DMS153 treated with DMSO at 0.1 percent for 48 hours (cell line): ENCODE measurements around the gene CMA1.
"Not testable (repeated sequence)": the region's sequence is repeated elsewhere in the genome, so short reads cannot be mapped to it uniquely, and the experiment has no call there.

Source experiments
- DNase-seq: peaks from one replicate; lab custom pipeline; 2025; ENCODE audit not compliant: unreplicated experiment; lab: John Stamatoyannopoulos, UW

Gene CMA1

GRCh38 chr14:24470450-24470849 is 37.6 kb downstream of the CMA1 start:
- DNase-seq, result not testable (repeated sequence)

DNA sequence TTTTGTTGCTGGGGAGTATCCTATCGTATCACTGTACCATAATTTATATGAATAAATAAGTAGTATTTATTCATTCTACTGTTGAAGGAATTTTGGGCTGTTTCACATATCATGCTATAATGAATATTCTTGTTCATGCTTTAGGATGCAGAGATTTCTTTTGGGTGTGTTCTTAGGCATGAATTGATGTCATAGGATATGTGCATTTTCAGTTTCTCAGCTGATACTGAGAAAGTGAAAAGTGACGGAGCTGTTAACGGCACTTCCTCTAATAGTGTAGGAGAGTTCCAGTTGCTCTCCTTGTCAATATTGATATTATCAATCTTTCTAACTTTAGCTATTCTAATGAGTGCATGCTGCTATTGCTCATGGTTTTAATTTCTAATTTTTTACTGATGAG is 42.3 kb downstream of the CMA1 start:
- DNase-seq, result no peak

DNA sequence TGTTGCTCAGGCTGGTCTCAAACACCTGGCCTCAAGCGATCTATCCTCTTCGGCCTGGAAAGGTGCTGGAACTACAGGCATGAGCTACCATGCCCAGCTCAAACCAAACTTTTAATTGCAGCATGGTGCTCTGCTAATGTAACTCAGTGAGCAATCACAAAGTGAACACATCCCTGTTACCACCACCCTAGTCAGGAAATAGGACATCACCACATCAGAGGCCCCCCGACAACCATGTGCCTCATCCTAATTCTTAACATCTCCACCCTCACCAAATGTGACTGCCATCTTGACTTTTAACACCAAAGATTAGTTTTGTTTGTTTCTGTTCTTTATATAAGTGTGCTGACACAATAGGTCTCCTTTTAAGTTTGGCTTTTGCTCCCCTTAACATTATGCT is 42.7 kb downstream of the CMA1 start:
- no peak for DNase-seq

DNA sequence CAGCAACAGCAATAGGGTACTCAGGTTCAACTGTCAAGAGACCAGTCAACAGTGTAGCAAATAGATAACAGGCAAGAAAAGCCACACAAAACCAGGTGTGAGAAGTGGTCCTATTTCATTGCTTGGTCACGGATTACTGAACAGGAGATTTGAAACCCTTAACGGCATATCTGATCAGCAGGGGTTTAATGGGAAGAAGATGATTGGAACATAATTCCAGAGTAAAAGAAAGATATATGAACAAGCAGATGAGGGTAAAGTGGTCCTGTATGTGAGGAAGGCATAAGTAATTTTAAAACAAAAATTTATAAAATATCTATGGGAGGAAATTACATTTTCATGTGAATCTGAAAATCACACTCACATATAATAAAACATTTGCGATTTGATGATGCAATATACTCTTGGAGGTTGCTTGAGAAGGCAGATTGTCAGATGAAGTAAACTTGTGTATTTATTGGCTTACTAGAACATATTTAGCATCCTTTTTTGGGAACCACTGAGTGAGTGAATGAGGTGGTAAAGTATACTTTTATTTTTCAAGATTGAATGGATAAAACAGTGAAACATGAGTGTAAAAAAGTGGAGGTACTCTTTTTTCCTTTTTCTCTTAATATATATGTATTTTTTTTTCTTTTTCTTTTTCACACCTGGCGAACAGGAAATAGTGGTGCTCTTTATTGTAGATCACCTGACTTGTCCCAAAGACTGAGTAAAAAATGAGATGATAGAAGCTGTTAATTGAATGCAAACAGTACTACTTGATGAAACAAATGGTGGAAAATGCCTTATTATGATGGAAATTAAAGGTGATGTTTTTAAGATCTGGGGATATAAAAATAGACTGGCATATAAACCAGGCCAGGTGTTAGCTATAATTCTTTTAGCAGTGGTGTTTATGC is 43.9 kb downstream of the CMA1 start:
- DNase-seq, result no peak

GRCh38 chr14:24463017-24463883 is 44.8 kb downstream of the CMA1 start:
- no peak for DNase-seq

- DNase-seq, result no peak
These were observed 46.7 kb downstream of the CMA1 start for GRCh38 chr14:24461336-24461735.

GRCh38 chr14:24459331-24459730 is 48.7 kb downstream of the CMA1 start:
- DNase-seq, result no peak

GRCh38 chr14:24458736-24459135 is 49.3 kb downstream of the CMA1 start:
- DNase-seq, result no peak

- DNase-seq, result no peak
These were observed 51.1 kb downstream of the CMA1 start for GRCh38 chr14:24456980-24457379.
